B cell (primary cell): ENCODE measurements around the gene MYO10. TPM values are rescaled to one million over a fixed set of nuclear protein-coding genes. Genes with fewer than 3 reads are reported as not detected.

ENCODE experiments used
- ATAC-seq: fragments of 200-7000 bp; cut with Tn5 transposase; one replicate; pipeline ENCODE4 v1.10.0; 2021; ENCODE audit warnings: low read depth, mild to moderate bottlenecking, moderate number of reproducible peaks, moderate library complexity
- CTCF ChIA-PET: fragments of 350-600 bp; sonication (Branson Sonifier 250); formaldehyde crosslinking; loops from one replicate; lab custom pipeline; 2021; ENCODE audit warnings: antibody characterized with exemption, inconsistent platforms; lab: Charles Lee
- POLR2A ChIA-PET: fragments of 350-600 bp; sonication (Branson Sonifier 250); formaldehyde crosslinking; loops from one replicate; lab custom pipeline; 2021; ENCODE audit warnings: antibody characterized with exemption; lab: Charles Lee
- DNase-seq: peaks from one replicate; pipeline ENCODE4 v3.0.0; 2013
- H2AFZ ChIP-seq: 2 replicates; pipeline ENCODE4 v1.6.1; 2012; ENCODE audit warnings: mild to moderate bottlenecking, low read depth, low read length; ENCODE audit not compliant: insufficient read depth, poor library complexity, severe bottlenecking
- H3K27ac ChIP-seq, 2 donors: 1 replicate in 1 of 2; 2 replicates in 1 of 2; pipeline ENCODE4 v1.5.1; 2012 to 2013; ENCODE audit warnings: low read length in 2 of 2, mild to moderate bottlenecking in 2 of 2, moderate library complexity in 1 of 2
- H3K27me3 ChIP-seq, 4 experiments: fragments of 200-600 bp in 1 of 4; sonication (generic) in 1 of 4; replicated peaks in 1 of 4; 1 replicate in 2 of 4; 2 replicates in 2 of 4; pipeline versions ENCODE4 v1.6.1 to v1.7.0; 2013 to 2016; ENCODE audit warnings: low read length in 3 of 4, mild to moderate bottlenecking in 2 of 4, mixed read lengths in 1 of 4, moderate library complexity in 1 of 4; ENCODE audit not compliant: insufficient read depth in 4 of 4, control insufficient read depth in 3 of 4; ENCODE audit errors: control extremely low read depth in 1 of 4
- H3K36me3 ChIP-seq, 2 experiments: replicated peaks in 1 of 2; 1 replicate in 1 of 2; 2 replicates in 1 of 2; pipeline versions ENCODE4 v1.6.1 to v1.7.1; 2013; ENCODE audit warnings: low read length in 1 of 2; ENCODE audit not compliant: insufficient read depth in 2 of 2, control insufficient read depth in 1 of 2; ENCODE audit errors: control extremely low read depth in 1 of 2, extremely low read depth in 1 of 2
- H3K4me1 ChIP-seq, 2 donors: fragments of 200-600 bp in 1 of 2; sonication (generic) in 1 of 2; 1 replicate in 1 of 2; 2 replicates in 1 of 2; pipeline versions ENCODE4 v1.5.1 to v1.6.1; 2013 to 2017; ENCODE audit warnings: low read length in 2 of 2; ENCODE audit not compliant: control insufficient read depth in 2 of 2, insufficient read depth in 2 of 2
- H3K4me2 ChIP-seq: replicated peaks from 2 replicates; pipeline ENCODE3; 2012; ENCODE audit warnings: mild to moderate bottlenecking, low read depth, low read length; ENCODE audit not compliant: poor library complexity, severe bottlenecking
- H3K4me3 ChIP-seq, 5 experiments: fragments of 200-600 bp in 1 of 5; sonication (generic) in 1 of 5; 1 replicate in 3 of 5; 2 replicates in 2 of 5; pipeline versions ENCODE4 v1.5.1 to v1.7.0; 2011 to 2016; ENCODE audit warnings: low read length in 4 of 5, mild to moderate bottlenecking in 4 of 5, low read depth in 2 of 5, control low read depth in 1 of 5, moderate library complexity in 1 of 5; ENCODE audit not compliant: insufficient read depth in 1 of 5; ENCODE audit errors: control extremely low read depth in 1 of 5, extremely low read depth in 1 of 5
- H3K79me2 ChIP-seq: fragments of 200-600 bp; sonication (generic); one replicate; pipeline ENCODE4 v1.6.0; 2016; ENCODE audit warnings: low read length; ENCODE audit not compliant: control insufficient read depth, insufficient read depth
- H3K9ac ChIP-seq: fragments of 200-600 bp; sonication (generic); 2 replicates; pipeline ENCODE4 v1.6.1; 2017; ENCODE audit warnings: mild to moderate bottlenecking, low read length, moderate library complexity
- H3K9me3 ChIP-seq, 3 donors: one replicate each; pipeline versions ENCODE4 v1.6.1 to v1.7.1; 2013; ENCODE audit warnings: low read length in 2 of 3; ENCODE audit not compliant: control insufficient read depth in 2 of 3, insufficient read depth in 1 of 3; ENCODE audit errors: control extremely low read depth in 1 of 3
- H4K20me1 ChIP-seq: 2 replicates; pipeline ENCODE4 v1.6.0; 2012; ENCODE audit warnings: mild to moderate bottlenecking, low read length; ENCODE audit not compliant: insufficient read depth, control insufficient read depth, poor library complexity, severe bottlenecking
- H3K27ac Mint-ChIP-seq: one replicate; pipeline ENCODE4 v1.8.0; 2021; ENCODE audit warnings: mixed read lengths
- H3K27me3 Mint-ChIP-seq: one replicate; pipeline ENCODE4 v1.8.0; 2021; ENCODE audit warnings: mixed read lengths
- H3K4me1 Mint-ChIP-seq: one replicate; pipeline ENCODE4 v1.8.0; 2021; ENCODE audit warnings: mixed read lengths
- H3K4me3 Mint-ChIP-seq: one replicate; pipeline ENCODE4 v1.8.0; 2021; ENCODE audit warnings: mixed read lengths
- H3K9me3 Mint-ChIP-seq: one replicate; pipeline ENCODE4 v1.8.0; 2022; ENCODE audit warnings: mixed read lengths; ENCODE audit not compliant: insufficient read depth
- EZH2 ChIP-seq: IDR thresholded peaks from 2 replicates; pipeline ENCODE4 v1.6.1; 2012; ENCODE audit warnings: borderline replicate concordance, low read depth, mild to moderate bottlenecking, moderate library complexity, low read length; ENCODE audit not compliant: insufficient read depth, poor library complexity, severe bottlenecking
- WGBS: methylation state at CpG from one replicate; pipeline ENCODE4 v1.1.5; 2013; ENCODE audit warnings: missing lambda C conversion rate; ENCODE audit not compliant: insufficient coverage; 5-methylcytosine and 5-hydroxymethylcytosine counted together
- intact Hi-C: fragments of 100-400 bp; cut with micrococcal nuclease; formaldehyde crosslinking; loops from one replicate; pipeline ENCODE4 v1.10.0; 2022
- polyA plus RNA-seq: library from polyadenylated mRNA; depleted of rRNA; stranded (reverse); fragments of >200 nt; gene quantifications from 2 replicates; pipeline ENCODE4 v1.2.3, GENCODE V29; 2012
- total RNA-seq, 2 donors: library from RNA; stranded (reverse); fragments of 120-200 nt in 1 of 2; gene quantifications; 1 replicate in 1 of 2; 2 replicates in 1 of 2; pipeline versions ENCODE4 v1.2.3 to v1.2.4, GENCODE V29; 2013 to 2022
- TF ChIP-seq, protein P1 (sequence below): fragments of 200-600 bp; IDR thresholded peaks from one replicate; pipeline ENCODE4 v1.8.0; 2022; ENCODE audit warnings: antibody characterized with exemption, mild to moderate bottlenecking

MYO10 gene
- total and polyA plus RNA-seq, 2 donors (not counting 1 experiment from before 2014, with no cell fraction given) = 0.10 TPM; not detected in 1

DNA sequence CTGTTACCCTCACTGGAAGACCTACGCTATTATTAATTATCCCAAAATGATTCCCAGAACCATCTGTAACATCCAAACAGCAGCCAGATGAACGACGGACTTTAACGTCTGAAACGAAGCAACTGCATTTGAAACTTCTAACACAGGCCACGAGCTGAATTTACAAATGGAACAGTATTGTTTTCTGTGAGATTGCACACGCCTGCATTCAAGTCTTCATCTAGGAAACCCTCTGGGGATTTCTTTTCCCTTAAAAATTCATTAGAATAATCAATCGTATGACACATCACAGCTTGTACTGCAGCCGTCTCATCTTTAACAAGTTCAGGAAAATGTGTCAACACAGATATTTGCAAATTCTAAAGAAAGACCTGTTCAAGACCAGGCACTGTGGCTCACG is 80.2 kb downstream of the MYO10 start:
- no peak overlapping the region for H3K4me3 Mint-ChIP-seq
- intact Hi-C loops = no loop called here

DNA sequence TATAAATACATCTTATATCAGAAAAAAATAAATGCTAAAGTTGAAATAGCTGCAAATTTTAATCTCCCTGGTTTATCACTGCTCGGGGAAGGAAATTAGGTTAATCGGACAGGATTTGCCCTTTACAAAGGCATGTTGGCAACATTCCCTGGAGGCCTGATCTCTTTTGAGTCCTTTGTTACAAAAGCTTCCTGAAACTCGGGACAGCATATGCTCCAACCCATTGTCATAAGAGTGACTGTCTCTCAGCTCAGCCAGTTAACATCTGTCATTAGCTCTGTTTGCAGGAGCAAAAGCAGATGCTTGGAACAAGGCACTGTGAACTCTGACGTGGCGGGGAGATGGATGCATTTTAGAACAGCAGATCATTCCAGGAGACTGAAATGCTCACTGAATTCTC is 80.6 kb downstream of the MYO10 start:
- POLR2A ChIA-PET = no interaction called here
- no peaks in the 10 kb centered on the region for H3K4me1 Mint-ChIP-seq
- Histone ChIP-seq H3K9me3 (peaks cover 0 to 17% (median 6%) of the 10 kb centered on the region in 3 donors), H3K4me3 (no peak overlapping the region), H3K9ac (no peak overlapping the region), H3K4me1 (no peaks in the 10 kb centered on the region), H2AFZ (no peak overlapping the region), H3K36me3 (no peaks in the 10 kb centered on the region), H3K79me2 (no peaks in the 10 kb centered on the region), H3K4me2 (no peak overlapping the region), H3K27me3 (no peaks in the 10 kb centered on the region), H3K27ac (no peak overlapping the region), H4K20me1 (no peaks in the 10 kb centered on the region)
- WGBS = 94% methylated on average over 4 of the region's 5 CpGs
- no peak overlapping the region for H3K27ac Mint-ChIP-seq
- DNase-seq (no peak), ATAC-seq (no peak)
- H3K4me3 Mint-ChIP-seq = no peak overlapping the region
- no peaks in the 10 kb centered on the region for H3K9me3 Mint-ChIP-seq
- CTCF ChIA-PET = no interaction called here
- TF ChIP-seq EZH2 = no peak
- TF ChIP-seq, protein P1, sequence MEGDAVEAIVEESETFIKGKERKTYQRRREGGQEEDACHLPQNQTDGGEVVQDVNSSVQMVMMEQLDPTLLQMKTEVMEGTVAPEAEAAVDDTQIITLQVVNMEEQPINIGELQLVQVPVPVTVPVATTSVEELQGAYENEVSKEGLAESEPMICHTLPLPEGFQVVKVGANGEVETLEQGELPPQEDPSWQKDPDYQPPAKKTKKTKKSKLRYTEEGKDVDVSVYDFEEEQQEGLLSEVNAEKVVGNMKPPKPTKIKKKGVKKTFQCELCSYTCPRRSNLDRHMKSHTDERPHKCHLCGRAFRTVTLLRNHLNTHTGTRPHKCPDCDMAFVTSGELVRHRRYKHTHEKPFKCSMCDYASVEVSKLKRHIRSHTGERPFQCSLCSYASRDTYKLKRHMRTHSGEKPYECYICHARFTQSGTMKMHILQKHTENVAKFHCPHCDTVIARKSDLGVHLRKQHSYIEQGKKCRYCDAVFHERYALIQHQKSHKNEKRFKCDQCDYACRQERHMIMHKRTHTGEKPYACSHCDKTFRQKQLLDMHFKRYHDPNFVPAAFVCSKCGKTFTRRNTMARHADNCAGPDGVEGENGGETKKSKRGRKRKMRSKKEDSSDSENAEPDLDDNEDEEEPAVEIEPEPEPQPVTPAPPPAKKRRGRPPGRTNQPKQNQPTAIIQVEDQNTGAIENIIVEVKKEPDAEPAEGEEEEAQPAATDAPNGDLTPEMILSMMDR = no peak
- H3K27me3 Mint-ChIP-seq = no peaks in the 10 kb centered on the region
- intact Hi-C loops = no loop called here

More for the DNA sequence above, 80.2 kb downstream of the MYO10 start:
- Mint-ChIP-seq H3K4me1 (no peaks in the 10 kb centered on the region), H3K27me3 (no peaks in the 10 kb centered on the region), H3K27ac (no peak overlapping the region), H3K9me3 (no peaks in the 10 kb centered on the region)
- Histone ChIP-seq H3K79me2 (no peaks in the 10 kb centered on the region), H3K27ac (no peak overlapping the region), H3K9ac (no peak overlapping the region), H3K4me3 (no peak overlapping the region), H3K27me3 (no peaks in the 10 kb centered on the region), H4K20me1 (no peaks in the 10 kb centered on the region), H3K4me2 (no peak overlapping the region), H2AFZ (no peak overlapping the region), H3K36me3 (no peaks in the 10 kb centered on the region), H3K4me1 (no peaks in the 10 kb centered on the region), H3K9me3 (peaks cover 0 to 17% (median 6%) of the 10 kb centered on the region in 3 donors)
- POLR2A ChIA-PET = no interaction called here
- TF ChIP-seq, protein P1 = no peak
- no peak for TF ChIP-seq EZH2
- no peak for DNase-seq
- WGBS = 89% methylated on average over 4 of the region's 10 CpGs
- CTCF ChIA-PET = no interaction called here
- ATAC-seq = no peak
